NCI-H187 (cell line): ENCODE measurements around the gene HPCA.

Experiments
- DNase-seq, 2 experiments: peaks; one replicate each; lab custom pipeline; 2025; lab: John Stamatoyannopoulos, UW

HPCA gene

DNA sequence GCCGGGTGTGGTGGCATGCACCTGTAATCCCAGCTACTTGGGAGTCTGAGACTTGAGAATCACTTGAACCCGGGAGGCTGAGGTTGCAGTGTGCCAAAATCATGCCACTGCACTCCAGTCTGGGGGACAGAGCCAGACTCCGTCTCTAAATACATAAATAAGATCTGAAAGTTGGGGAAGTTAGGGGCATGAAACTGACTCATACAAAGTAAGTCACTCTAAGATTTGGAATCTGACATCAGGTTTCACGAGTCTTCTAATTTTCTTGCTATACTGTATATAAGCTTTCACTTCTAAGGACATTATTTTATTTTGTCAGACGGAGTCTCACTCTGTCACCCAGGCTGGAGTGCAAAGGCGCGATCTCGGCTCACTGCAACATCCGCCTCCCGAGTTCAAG is 48.2 kb downstream of the HPCA start:
- DNase-seq: no peak

DNA sequence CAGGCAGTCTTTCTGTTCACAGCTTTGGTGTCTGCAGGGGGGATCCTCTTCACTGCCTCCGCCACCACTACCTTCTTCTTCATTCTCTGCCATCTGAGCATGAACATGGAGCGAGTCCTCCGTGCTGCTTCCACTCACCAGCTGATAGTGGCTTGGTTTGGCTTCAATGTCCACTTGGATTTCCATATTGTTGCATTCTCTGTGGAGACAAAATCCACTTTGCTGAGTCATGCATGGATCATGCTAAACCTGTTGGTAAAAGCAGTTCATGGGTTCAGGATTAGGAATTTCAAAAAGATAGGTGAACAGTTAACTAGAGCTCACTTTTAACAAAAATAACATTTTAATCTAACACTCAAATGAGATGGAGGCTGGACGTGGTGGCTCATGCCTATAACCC is 50.8 kb downstream of the HPCA start:
- no peak for DNase-seq

GRCh38 chr1:32939655-32940371 is 53.5 kb downstream of the HPCA start:
- DNase-seq: no peak

- no peak for DNase-seq
Measured at GRCh38 chr1:32944180-32944579, 57.9 kb downstream of the HPCA start.
